ENCODE results near the gene RBFOX1. TPM values are rescaled to one million over a fixed set of nuclear protein-coding genes. Genes with fewer than 3 reads are reported as not detected.
A peak's percentile ranks its signal among the peaks of the same experiment; 100 is the strongest.

Gene RBFOX1
- polyA plus RNA-seq (ENCODE audit: insufficient read length in 10 of 10): 10 to 100 TPM; 31.6 to 66.5 (median 50.7) TPM
- long read RNA-seq, donor 1, partial matches to known transcripts: 0 of 5 reads
- long read RNA-seq, donor 1, other reads (novel, unspliced or antisense): 0 of 5 reads
- long read RNA-seq, donor 2, partial matches to known transcripts: 0 of 3 reads
- long read RNA-seq, donor 2, other reads (novel, unspliced or antisense): 0 of 3 reads
- long read RNA-seq, donor 3: 0 reads
- long read RNA-seq, donor 4, partial matches to known transcripts: 9 of 13 reads
- long read RNA-seq, donor 4, other reads (novel, unspliced or antisense): 0 of 13 reads
- long read RNA-seq, donor 5, partial matches to known transcripts: 26 of 27 reads
- long read RNA-seq, donor 5, other reads (novel, unspliced or antisense): 0 of 27 reads
- long read RNA-seq, donor 6, partial matches to known transcripts: 23 of 35 reads
- long read RNA-seq, donor 6, other reads (novel, unspliced or antisense): 6 of 35 reads
- long read RNA-seq, donor 7, partial matches to known transcripts: 0 of 4 reads
- long read RNA-seq, donor 7, other reads (novel, unspliced or antisense): 0 of 4 reads
- long read RNA-seq, donor 8, partial matches to known transcripts: 0 of 3 reads
- long read RNA-seq, donor 8, other reads (novel, unspliced or antisense): 0 of 3 reads
- long read RNA-seq, donor 9, partial matches to known transcripts: 0 of 1 reads
- long read RNA-seq, donor 9, other reads (novel, unspliced or antisense): 0 of 1 reads

GRCh38 chr16:7332611-7333010, at the start of gene RBFOX1:
Gene RBFOX1, plus strand, starts transcription at chr16:7332845.
- peak in 2 of 3 donors; percentile 31 to 57 for DNase-seq

DNA sequence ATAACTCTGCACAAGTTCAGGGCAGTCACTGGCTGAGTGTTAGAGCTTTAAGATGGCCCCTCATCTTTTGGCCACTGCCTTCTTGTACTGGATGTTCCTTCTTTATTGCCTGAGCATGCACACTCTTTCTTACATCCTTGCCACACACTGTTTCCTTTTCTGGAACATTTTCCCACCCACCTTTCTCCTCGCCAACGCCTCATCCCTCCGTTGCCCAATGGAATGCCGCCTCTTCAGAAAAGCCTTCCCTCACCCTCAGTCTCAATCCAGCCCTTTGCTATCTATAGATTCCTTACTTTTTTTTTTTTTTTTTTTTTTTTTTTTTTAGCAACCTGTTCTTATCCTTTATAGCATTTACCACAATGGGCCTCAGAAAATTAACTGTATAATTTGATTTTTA, 47.9 kb upstream of the RBFOX1 start:
- DNase-seq: no peak

GRCh38 chr16:7285520-7285919, 47.1 kb upstream of the RBFOX1 start:
- DNase-seq: no peak

DNA sequence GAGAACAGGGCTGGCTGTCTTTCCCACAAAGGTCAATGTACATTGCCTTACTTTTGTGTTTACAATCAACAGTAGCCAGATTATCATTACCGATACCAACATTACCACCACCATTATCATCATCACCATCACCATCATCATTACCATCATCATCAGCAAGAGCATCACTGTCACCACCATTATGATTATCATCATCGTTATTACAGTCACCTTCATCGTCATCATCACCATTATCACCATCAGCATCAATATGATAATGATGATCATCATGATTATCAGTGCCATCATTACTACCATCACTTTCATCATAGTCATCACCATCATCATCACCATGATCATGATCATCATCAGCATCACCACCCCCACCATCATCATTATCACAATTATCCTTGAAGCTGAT, 43.3 kb upstream of the RBFOX1 start:
- no peak for DNase-seq

DNA sequence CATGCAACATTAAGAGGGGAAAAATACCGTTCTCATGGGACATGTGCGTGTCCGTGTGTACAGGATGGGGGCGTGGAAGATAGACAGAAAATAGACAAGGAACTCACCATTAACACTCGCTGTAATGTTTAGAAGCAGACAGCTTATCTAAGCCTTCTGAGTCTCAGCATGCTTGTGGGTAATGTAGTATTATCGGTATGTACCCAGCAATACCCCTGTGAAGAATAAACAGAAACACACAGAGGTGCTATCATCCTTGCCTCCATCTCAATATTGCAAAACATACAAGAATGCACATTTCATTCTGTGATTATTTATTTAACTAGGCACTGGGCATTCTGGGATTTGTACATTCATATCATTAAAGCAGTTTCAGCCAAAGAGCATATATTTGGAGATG, 42.0 kb upstream of the RBFOX1 start:
- no peak for DNase-seq

DNA sequence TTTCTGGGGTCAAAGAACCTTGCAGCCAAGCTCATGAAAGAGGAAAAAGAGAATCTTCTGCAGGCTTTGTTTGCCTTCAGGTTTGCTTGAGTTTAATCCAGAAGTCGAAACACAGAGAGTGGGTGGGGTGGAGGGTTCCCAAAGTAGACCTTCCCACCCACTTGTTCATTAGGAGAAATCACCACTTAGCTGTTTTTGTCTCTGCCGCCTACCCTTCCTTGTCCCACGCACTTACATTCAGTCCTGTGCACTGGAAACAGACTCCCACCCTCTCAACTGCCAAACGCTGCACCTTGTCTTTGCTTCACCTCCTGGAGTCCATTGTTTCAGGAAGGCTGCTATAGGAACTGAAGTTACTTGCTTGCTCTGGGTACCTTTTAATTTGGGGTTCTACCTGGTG, 38.6 kb upstream of the RBFOX1 start:
- no peak for DNase-seq

DNA sequence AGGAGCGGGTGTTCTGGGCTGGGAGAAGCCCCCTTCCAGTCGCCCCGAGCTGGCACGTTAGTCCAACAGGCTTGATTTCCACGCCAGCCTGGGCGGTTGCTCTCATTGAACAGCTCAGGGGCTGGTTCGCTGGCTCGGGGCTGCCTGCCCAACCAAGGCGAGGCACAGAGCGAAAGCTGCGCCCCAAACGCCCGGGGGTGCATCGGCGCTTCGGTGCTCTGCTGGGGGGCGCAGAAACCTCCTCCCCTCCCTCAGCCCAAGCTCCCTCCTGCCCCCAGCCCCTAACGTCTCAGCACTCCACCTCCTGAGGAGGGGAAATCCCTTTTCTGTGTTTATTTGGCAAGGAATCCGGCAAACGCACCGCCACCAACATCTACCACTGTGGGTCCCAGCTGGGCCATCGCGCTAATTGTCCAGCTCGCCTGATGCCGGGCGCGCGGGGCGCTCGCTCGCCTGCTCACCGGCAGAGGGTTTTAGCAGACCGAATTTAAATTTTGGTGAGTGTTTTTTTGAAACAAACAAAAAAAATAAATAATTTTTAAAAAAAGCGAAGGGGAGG, 29.5 kb upstream of the RBFOX1 start:
- DNase-seq: peak in 1 of 3 donors; percentile 49

DNA sequence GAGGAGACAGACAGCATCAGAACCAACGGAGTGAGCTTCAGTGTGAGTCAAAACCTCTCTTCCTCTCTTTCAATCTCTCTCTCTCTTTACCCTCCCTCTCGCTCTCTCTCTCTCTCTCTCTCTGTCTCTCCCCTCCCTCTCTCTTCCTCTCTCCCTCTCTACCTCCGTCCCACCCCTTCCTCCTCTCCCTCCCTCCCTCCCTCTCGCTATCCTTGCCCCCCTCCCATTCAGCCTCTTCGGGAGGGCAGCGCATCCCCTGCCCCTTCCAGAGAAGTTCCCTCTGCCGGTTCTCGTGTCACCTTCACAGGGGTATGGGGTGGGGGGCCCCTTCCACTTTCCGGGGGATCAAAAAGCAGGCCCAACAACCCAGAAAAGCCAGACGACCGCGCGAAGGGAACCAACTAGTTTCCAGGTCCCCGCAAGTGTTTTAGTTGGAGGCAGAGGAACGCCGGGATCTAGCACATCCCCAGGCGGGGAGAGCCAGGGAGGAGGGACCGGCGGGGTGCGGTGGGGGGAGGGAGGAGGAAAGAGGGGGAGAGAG, 28.9 kb upstream of the RBFOX1 start:
- peak in 1 of 3 donors; percentile 31 for DNase-seq

DNA sequence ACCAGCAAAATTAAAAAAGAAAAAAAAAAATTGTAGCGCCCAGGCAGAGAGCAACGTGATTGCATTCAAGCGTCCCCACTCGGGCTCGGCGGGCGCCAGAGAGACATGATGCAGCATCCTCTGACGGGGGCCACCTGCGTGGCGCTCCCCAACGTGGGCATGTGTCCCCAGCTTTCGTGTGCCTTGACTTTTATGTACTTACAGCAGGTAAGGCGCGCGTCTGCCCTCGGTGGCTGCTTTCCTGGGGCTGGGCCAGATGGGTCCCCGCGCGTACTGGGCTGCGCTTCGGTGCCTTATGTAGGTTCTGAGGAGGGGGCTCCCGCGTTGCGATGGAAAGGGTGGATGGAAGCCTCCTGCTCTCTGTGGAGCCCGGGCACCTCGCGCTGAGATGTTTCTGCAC, 28.4 kb upstream of the RBFOX1 start:
- DNase-seq: peak in 1 of 3 donors; percentile 25

DNA sequence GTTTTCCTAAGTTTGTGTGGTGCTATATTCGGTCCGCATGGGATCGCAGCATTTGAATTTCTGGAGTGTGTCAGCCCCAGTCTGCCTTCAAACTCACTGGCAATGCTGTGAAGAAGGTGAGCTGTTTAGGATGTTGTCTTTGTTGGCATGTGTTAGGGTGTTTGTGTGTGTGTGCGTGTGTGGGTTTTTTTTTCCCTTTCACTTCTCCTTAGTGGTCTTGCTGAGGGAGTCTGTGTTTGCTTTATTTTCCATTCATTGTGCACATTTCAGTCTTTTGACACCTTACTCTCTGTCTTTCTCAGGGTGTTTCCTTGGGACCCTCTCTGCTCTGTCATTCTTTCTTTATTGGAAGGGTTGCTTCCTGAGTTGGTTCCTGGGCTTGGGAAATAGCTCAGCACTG, 27.7 kb upstream of the RBFOX1 start:
- DNase-seq: no peak

GRCh38 chr16:7313170-7313569, 19.5 kb upstream of the RBFOX1 start:
- DNase-seq: no peak

DNA sequence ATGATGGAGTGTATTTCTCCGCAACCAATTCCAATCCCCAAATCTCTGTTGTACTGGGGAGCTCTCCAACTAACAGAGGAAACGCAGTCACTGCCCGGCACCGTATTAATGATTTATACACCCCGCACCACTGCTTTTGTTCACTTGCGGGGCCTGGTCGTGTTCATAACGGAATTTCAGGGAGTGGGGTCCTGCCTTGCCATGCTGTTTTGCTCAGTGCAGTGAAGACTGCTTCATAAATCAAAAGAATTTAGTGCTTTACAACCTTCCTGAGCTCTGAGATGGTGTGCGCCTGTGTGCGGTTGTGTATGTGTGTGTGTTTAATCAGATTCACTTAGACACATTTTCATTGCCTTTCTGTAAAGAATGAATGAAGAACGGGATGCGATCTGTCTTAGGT, 18.5 kb upstream of the RBFOX1 start:
- DNase-seq: no peak

- no peak for DNase-seq
Observed at GRCh38 chr16:7315813-7316212, 16.8 kb upstream of the RBFOX1 start.

GRCh38 chr16:7316281-7316888, 16.3 kb upstream of the RBFOX1 start:
- no peak for DNase-seq

GRCh38 chr16:7317982-7318381, 14.7 kb upstream of the RBFOX1 start:
- DNase-seq: no peak

- no peak for DNase-seq
Observed at GRCh38 chr16:7318686-7319085, 14.0 kb upstream of the RBFOX1 start.

GRCh38 chr16:7319514-7319913, 13.1 kb upstream of the RBFOX1 start:
- no peak for DNase-seq

DNA sequence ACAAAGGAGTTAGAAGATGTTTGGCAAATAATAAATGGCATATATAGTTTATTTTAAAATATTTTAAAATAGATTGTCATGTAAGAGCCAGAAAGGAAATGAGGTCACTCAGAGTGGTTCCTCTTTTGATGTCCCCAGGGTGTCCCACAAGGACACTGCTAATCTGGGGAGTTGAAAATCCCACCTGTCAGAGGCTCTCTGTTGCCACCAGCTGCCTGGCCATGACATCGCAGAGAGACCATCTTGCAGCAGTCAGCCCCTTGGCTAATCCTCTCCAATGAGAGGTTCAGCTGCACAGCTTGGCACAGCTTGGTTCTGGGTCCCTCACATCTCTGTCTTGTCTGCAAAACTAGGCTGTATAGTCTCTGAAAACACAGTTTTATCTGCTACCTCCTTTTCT, 11.0 kb upstream of the RBFOX1 start:
- peak; percentile 23 to 52 (median 45) for DNase-seq

DNA sequence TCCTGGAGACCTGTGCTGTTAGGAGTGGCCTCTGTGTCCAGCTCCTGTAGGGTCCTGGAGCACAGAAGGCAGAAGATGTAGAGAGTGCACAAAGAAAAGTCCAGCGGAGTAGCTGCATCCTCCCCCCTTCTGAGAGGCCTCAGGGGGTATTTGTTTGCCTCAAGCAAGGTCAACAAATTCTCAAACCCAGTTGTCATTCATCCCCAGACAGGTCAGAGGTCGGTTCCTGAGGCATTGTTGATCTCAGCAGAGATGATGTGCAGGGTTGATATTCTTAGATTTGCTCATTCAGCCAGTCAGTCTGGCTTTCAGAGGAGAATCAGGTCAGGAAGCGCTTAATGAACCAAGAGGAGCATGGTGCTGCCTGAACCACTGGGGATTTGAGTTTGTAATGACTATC, 8.3 kb upstream of the RBFOX1 start:
- DNase-seq: no peak

GRCh38 chr16:7325834-7326233, 6.8 kb upstream of the RBFOX1 start:
- no peak for DNase-seq

DNA sequence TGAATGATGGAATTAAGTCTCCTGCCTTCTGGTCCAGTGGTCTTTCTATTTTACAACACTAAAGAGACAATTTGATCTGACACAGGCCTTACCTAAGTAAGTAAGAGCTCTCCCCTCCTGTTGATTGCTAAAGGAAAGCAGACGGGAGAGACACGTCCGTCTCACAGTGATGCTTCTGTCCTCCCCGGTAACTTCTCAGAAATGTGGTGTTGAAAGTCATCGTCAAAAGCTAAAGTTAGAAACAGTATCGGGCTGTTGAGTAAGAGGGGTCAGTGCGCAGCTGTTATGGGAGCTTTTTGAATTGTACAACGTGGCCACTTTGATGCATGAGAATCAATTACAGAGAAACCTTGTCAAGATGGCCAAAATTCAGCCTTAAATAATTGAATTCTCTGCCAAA, 1.9 kb upstream of the RBFOX1 start:
- peak; percentile 39 to 48 (median 43) for DNase-seq

- no peak for DNase-seq
Observed at GRCh38 chr16:7331997-7332396, 648 bp upstream of the RBFOX1 start.
